ENCODE data around the gene ZSWIM6. TPM values are rescaled to one million over a fixed set of nuclear protein-coding genes. Genes with fewer than 3 reads are reported as not detected.

Gene ZSWIM6
- total RNA-seq, 2 donors from 2014 or later: 22.5 to 27.1 TPM

DNA sequence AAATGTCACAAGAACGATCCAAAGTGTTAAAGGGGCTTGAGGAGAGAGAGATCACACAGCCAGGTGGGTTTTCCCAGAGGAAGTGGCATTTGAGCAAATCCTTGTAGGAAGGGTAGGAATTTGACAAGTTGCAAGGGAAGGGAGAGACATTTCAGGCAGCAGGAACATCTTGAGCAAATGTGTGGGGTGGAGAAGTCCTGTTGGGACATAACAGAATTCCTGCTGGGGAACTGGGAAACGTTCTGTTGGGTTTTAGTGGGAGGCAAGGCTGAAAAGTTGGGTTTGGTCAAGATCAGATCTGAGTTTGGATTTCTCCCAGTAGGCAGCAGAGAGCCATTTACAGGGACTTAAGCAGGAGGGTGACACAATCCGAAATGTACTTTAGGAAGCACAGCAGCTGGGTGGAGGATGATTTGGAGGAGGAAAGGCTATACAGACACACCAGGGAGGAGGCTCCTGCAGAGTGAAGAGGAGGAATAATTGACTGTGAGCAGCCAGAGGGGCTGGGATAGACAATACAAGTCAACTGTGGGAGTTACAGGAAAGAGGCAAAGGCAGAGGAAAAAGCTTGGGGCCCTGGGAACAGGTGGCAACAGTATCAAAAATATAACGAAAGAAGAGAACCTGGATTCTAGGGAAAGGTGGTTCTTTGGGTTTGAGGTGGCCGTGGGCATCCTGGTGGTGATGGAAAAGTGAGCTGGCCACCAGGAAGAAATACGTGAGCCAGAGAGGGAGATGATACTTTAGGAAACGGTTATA is 3.1 kb upstream of the ZSWIM6 start:
- intact Hi-C loops (cut with DNase I, micrococcal nuclease): no loop called here
- ATAC-seq: no peak
- DNase-seq: no peak

DNA sequence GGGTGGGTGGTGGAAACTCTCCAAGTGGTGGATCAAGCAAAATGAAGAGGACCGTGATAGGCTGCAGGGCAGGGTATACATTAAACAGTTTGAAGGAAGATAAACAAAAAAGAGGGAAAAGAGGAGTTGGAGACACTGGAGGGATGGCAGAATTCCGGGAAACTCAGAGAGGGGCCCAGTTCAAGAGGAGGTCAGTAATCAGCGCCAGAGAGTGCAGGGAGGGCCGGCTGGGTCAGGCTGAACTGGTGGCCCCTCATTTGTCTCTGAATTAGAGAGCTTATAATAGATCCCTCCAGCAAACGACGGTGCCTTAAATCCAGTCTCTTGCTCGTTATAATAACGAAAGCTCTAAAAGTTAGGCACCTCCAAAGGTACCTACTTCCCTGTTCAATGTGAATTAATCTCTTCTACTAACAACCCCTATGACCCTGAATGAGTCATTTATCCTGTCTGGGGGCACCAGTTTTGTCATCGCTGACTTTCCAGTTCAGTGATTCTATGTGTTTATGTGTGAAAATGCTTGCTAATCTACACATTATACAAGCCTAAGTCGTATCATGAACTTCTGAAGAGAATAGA is 2.4 kb upstream of the ZSWIM6 start:
- intact Hi-C loops (cut with DNase I, micrococcal nuclease): loop anchor here in 1 of 2 donors (10.0 kb wide), 2 partner anchors 165 to 325 kb away; partner anchors contain the start of gene SMIM15
- DNase-seq: no peak

DNA sequence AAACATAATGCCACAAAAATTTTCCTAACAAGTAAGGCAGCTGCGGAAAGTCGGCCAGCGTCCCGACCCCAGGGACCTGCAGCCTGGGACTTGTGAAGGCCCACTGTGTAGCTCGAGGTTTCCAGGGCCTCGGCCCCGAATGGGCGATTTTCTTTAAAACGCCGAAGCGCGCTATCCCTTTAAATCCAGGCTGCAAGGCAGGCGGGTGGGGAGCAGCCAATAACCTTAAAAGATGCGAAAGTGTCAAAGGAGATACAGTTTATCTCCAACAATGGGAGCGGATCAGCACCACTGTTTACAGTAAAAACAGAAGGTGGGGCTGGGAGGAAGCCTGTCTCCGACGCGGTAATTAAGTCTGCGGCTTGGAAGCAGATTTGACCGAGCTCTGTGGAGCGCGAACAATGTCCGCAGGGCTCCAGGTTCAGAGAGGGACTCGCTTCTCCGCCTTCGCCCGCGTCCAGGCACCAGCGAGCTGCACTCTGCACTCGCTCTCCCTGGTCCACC is 1.7 kb upstream of the ZSWIM6 start:
- peak; percentile 69 to 74 for DNase-seq
- peak; percentile 35 for ATAC-seq
- intact Hi-C loops (cut with DNase I, micrococcal nuclease): loop anchor here in 1 of 2 donors (10.0 kb wide), 2 partner anchors 166 to 324 kb away; partner anchors contain the start of gene SMIM15

More for the DNA sequence above, 2.4 kb upstream of the ZSWIM6 start:
- no peak for ATAC-seq

DNA sequence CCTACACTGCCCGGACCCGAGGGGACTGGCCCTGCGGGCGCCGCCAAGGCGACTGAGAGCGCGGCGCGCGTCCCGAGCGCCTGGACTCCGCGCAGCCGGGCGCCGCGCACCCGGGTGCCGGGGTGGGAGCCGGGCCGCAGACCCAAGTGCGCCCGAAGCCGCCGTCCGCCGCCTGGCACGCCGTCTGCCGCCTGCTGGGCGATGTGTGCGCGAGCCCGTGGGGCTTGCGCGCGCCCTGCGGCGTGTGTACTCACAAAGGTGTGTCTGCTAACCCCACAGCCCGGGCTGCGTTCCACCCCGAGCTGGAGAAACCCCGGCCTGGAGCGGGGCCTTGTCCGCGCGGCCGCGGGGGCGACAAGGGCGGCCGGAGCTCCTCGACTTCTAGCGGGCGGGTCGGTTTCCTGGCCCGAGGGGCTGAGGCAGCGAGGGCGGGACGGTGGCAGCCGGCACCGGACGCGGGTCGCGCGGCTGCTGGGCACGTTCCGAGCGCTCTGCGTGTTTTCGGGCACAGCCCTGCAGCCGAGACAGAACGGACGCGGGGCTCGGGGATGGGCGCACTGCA is 1.1 kb upstream of the ZSWIM6 start:
- ATAC-seq (peak; percentile 64), DNase-seq (peak; percentile 73 to 88)
- intact Hi-C loops (cut with DNase I, micrococcal nuclease): loop anchor here in 1 of 2 donors (10.0 kb wide), 2 partner anchors 166 to 324 kb away; partner anchors contain the start of gene SMIM15

DNA sequence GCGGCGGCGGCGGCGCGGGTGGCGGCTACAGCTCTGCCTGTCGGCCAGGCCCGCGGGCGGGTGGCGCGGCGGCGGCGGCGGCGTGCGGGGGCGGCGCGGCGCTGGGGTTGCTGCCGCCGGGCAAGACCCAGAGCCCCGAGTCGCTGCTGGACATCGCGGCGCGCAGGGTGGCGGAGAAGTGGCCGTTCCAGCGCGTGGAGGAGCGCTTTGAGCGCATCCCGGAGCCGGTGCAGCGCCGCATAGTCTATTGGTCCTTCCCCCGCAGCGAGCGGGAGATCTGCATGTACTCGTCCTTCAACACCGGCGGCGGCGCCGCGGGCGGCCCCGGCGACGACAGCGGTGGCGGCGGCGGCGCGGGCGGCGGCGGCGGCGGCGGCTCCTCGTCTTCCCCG is 296 bp downstream of the ZSWIM6 start:
- intact Hi-C loops (cut with DNase I, micrococcal nuclease): loop anchor here in 1 of 2 donors (10.0 kb wide), 2 partner anchors 168 to 322 kb away; partner anchors contain the start of gene SMIM15
- peak in 1 of 2 donors; percentile 60 for DNase-seq
- no peak for ATAC-seq

DNA sequence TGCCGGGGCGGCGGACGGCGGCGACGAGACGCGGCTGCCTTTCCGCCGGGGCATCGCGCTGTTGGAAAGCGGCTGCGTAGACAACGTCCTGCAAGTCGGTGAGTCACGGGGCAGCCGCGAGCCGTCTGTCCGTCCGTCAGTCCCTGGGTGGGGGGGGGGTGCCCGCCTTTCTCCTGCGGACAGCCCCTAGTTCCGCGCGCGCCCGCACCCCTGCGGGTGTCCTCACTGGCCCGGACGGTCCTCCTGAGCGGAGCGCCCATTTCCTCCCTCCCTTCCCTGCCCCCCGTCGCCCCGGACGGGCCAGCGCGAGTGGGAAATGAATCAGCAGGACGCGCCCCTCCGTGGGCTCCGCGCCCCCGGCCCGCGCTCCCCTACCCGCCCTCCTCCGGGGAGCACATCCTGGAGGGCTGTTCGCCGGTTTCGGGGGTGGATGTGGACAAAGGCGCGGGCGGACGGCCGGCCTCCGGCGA is 828 bp downstream of the ZSWIM6 start:
- no peak for ATAC-seq
- peak in 1 of 2 donors; percentile 56 for DNase-seq
- intact Hi-C loops (cut with DNase I, micrococcal nuclease): loop anchor here in 1 of 2 donors (10.0 kb wide), 2 partner anchors 168 to 322 kb away; partner anchors contain the start of gene SMIM15

DNA sequence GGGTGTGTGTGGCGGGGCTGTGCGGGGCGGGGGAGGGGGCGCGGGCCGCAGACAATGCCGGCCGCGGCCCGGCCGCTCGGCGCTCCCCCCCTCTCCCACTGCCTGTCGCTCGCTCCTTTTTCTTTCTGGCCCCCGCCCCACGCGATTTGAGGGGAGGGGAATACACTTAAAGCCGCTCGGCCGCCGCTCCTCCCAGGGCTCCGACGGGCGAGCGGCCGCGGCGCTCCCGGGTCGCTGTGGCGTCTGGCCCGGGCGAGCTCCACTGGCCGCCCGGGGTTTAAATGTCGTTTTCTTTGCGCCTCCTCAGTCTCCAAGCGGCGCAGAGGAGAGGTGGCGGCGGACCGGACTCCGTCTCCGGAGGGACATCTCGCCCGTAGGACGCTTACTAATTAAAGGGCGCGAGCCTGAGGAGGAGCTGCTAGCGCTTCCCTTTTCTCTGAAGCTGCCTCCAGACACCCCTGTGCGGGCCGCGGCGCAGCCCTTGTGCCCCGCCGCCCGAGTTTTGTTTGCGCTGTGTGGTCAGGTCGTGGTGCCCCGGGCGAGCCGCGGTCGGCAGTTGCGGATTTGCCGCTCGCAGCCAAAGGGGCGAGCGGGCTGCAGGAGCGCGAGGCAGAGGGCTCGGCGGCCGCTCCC is 1.4 kb downstream of the ZSWIM6 start:
- peak in 1 of 2 donors; percentile 65 for DNase-seq
- intact Hi-C loops (cut with DNase I, micrococcal nuclease): loop anchor here in 1 of 2 donors (10.0 kb wide), 2 partner anchors 169 to 321 kb away; partner anchors contain the start of gene SMIM15
- ATAC-seq: no peak

DNA sequence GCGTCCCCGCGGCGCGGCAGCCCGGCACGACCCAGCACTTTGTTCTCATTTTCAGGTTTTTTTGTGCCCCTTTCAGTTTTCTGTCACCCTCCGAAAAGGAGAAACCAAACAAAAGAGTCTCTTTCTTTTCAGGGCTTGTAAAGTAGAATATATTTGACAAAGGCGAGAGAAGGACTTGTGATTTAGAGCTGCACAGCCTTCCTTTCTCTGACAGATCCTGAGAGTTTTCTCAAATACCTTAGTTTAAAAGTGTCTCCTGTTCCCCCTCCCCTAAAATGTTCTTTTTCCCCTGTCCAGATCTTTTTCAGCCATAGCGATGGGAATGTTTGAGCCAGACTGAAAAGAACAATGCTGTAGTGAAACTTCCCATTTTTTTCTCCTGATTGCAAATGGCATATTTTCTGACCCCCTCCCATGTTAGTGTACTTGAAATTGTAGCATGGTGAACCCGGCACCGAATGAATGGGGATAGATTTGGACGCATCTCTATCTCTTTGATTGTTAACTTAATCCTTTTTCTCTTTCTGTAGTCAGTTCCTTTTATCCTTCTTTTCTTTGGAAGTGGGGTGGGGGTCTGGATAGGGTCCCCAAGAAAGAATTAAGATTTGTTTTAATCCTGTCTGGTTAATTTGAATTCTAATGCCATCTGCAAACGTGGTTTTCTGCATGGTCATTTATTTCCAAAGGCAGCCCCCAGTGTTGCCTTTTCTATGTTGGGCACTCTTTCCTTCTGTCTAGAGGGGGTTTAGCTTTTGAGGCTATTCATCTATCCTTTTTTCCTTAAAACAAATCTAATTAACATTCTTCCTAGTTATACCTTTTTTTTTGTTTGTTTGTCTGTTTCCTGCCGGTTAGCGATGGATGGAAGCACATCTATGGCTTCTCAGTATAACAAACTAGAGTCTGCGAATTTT is 2.2 kb downstream of the ZSWIM6 start:
- ATAC-seq: no peak
- intact Hi-C loops (cut with DNase I, micrococcal nuclease): loop anchor here in 1 of 2 donors (10.0 kb wide), 2 partner anchors 169 to 321 kb away; partner anchors contain the start of gene SMIM15

DNA sequence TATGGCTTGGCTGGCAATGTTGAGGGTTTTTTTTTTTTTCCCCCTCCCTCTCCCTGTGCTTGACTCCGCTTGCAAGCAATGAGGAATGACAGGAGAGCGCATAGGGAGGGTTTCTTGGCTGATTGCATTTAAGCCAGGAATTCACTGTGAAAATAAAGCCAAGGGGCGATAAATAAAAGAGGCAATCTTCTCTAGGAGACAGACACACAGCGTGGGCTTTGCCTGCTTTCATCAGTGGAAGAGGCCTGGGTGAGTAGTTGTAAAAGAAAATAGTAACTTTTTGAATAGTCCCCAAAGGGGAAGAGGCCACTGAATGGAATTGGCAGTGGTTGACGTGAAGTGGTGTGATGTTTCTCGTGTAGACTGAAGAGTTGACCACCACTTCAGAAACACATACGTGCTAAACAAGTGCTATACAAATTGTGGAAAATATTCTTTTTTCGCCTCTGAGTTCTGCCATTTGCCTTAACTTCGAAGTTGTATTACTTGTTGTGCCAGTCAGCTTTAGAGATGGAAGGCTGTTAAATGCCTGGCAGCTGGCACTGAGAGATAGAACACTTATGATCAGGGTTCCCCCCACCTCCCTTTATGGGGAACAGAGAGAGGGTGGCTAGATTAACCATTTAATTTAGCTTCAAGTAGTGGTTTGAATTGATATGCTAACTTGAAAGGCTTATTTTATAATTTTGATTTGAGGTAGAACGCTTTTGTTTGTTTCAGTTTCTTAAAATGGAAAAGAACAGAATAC is 3.0 kb downstream of the ZSWIM6 start:
- no peak for DNase-seq
- ATAC-seq: no peak
- intact Hi-C loops (cut with DNase I, micrococcal nuclease): loop anchor here in 1 of 2 donors (10.0 kb wide), 2 partner anchors 170 to 320 kb away; partner anchors contain the start of gene SMIM15

More for the DNA sequence above, 2.2 kb downstream of the ZSWIM6 start:
- no peak for DNase-seq

DNA sequence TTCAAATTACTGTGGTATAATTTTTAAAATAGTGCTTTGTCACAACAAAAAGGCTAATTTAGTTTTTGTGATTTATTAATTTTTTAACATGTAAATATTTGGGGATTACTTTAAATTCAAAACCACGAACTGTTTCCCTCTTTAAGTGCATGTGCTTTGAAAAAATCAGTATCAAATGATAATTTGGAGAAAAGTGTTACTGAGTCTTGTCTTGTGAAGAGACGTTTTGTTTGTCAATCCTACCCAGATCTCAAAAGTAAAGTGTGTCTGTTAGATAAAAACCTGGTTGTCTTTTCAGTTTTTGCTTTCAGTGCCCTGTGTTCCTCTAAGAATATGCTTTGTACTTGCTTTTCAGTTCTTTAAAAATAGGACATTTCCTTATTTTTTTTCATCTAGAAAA is 7.7 kb downstream of the ZSWIM6 start:
- no peak for ATAC-seq
- intact Hi-C loops (cut with DNase I, micrococcal nuclease): loop anchor here in 1 of 2 donors (10.0 kb wide), 3 partner anchors 65 to 315 kb away; partner anchors contain the start of gene SMIM15
- no peak for DNase-seq

DNA sequence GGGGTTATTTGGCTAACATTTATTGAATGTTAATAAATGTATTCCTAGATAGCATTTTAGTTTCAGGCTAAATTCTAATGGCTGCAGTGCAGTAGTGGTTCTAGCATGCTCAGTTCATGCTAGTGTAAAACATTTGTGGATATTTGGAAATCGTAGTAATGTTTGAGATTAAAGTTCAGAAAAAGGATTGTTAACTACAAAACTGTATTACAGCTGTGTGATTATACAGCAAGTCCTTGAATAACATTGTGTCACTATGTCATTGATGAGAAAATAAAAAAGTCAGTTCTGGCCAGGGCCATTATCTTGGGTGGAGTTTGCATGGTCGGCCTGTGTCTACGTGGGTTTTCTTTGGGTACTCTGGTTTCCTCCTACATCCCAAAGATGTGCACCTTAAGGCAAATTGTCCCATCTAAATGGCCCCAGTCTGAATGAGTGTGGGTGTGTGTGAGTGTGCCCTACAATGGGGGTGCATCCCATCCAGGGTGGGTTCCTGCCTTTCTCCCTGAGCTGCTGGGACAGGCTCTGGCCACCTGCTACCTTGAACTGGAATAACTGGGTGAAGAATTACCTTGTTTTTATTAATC is 8.8 kb downstream of the ZSWIM6 start:
- intact Hi-C loops (cut with DNase I, micrococcal nuclease): loop anchor here in 1 of 2 donors (10.0 kb wide), 1 partner anchor 64 kb away; no protein-coding TSS in a partner anchor
- no peak for DNase-seq
- ATAC-seq: peak; percentile 58

DNA sequence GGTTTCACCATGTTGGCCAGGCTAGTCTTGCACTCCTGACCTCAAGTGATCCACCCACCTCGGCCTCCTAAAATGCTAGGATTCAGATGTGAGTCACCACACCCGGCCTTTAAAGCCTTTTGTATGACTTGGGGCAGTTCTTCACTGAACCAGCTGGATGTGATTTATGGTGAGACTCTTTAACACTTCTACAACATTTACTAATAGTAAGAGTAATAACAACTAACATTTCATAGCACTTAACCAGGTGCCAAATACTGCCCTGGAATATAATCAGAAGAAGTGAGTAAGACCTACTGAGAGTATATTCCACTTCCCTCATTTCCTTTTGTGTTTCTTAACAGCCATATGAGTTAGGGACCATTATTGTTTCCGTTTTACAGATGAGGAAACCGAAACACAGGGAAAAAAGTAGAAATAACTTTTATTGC is 10.0 kb downstream of the ZSWIM6 start:
- ATAC-seq (peak; percentile 19), DNase-seq (no peak)
- intact Hi-C loops (cut with DNase I, micrococcal nuclease): loop anchor here in 1 of 2 donors (10.0 kb wide), 1 partner anchor 63 kb away; no protein-coding TSS in a partner anchor

DNA sequence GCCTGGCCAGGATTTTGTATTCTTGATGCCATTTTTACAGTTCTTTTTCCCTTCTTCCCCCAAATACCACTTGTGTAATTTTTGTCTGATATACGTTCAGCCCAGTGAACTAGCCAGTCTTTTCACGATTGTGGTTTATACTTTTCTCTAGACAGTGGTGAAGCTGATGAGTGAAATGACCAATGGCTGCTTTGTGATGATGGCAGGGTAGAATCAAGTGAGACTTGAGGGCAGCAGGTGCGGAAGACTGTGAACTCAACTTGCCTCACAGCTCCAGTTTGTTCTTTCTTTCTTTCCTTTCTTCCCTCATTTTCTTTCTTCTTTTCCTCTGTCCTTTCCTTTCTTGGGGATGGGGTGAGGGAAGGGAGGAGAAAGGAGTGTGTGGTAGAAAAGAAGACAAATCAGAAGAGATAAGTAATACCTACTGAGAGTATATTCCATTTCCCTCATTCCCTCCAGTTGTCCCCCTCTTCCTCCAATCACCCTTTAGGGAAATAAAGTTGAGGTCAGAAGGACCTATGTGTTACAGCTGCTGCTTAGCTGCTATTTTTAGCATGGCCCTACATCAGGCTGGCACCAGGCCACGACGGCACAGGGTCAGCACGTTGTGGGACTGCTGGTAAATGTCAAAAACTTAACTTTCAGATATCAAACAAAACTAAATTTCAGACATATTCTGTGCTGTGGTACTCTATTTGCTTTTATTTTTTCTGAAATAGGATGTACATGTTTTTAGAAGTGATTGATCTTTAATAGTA is 12.3 kb downstream of the ZSWIM6 start:
- DNase-seq (peak in 1 of 2 donors; percentile 27), ATAC-seq (no peak)
- intact Hi-C loops (cut with DNase I, micrococcal nuclease): loop anchor here in 1 of 2 donors (10.0 kb wide), 1 partner anchor 60 kb away; no protein-coding TSS in a partner anchor

DNA sequence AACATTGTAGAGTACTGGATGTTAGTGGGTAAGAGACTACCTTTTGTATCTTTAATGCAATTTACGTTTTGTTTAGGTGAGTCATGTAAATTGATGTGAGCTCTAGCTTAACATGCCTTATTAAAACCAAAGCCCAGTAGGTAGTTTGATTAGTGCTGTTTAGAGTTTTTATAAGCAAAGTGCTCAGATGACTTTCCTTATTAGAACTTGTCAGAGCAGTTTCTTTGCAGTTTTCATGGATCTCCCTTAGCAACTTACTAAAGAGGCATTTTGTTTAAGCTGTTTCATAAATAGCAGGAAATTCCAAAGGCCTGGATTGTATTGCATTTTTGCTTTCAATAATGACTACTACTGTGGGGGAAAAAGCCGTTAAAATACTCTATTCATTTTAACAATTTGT is 14.5 kb downstream of the ZSWIM6 start:
- intact Hi-C loops (cut with DNase I, micrococcal nuclease): loop anchor here in 1 of 2 donors (10.0 kb wide), 1 partner anchor 58 kb away; no protein-coding TSS in a partner anchor
- DNase-seq (no peak), ATAC-seq (no peak)

DNA sequence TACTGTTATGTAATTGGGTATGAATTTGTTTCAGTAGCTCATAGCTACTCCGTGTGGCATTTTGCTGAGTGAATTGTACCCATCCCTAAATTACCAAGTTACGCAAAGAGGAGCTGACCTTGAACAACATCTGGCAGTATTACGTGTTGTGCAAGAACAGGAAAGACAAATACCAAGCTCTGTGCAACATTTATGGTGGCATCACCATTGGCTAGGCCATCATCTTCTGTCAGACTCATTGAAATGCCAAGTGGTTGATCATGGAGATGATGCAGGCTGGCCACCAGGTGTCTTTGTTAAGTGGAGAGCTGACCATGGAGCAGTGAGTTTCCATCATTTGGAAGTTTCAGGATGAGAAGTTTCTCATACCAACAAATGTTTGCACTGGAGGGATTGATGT is 15.0 kb downstream of the ZSWIM6 start:
- intact Hi-C loops (cut with DNase I, micrococcal nuclease): loop anchor here in 1 of 2 donors (10.0 kb wide), 1 partner anchor 58 kb away; no protein-coding TSS in a partner anchor
- ATAC-seq: peak; percentile 8

More for the DNA sequence above, 15.0 kb downstream of the ZSWIM6 start:
- no peak for DNase-seq
